ENCODE data around the gene ZNF362.
A peak's percentile ranks its signal among the peaks of the same experiment; 100 is the strongest.
"Not testable (repeated sequence)": the region's sequence is repeated elsewhere in the genome, so short reads cannot be mapped to it uniquely, and the experiment has no call there.

ZNF362 gene

DNA sequence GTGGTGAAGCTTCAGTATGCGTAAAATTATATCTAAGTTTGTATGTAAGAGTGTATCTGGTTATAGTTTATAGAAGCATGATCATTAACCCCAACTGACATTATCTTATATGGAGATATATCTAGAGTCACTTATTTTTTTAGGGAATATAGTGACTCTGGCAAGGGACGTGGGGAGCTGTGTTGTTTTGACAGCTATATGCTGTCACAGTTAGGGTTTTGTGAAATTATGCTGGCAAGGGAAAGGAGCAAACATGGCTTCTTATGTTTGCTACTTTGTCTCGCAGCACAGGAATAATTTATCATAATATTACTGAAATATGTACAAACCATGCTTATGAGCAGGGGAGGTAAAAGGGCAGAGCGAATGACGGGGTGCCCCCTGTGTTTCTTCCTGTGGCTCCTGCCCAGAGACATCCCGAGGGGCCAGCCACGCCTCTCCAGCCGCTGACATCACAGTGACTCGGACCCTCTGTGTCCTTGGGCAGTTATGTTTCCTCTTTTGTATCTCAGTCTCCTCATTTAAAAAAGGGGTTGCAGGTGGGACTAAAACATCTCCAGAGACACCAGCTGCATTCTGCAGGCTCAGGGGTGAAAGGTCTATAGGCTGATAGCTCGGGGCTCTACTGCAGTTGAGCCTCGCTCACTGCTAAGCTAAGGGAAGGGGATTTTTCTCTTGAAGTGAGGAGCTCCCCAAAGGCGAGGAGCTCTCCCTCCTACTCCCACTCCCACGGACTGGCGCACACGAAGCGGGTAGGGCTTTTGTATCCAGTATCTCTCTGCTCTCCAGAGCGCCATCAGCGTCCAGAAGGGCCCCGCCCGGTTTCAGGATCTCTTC is 49.7 kb downstream of the ZNF362 start:
- TF ChIP-seq CTCF (conservative IDR thresholded peaks at IDR 0.05; ENCODE audit: low read depth, low read length), result no peak
- peak overlapping the region; percentile 28 for H3K4me3 ChIP-seq (ENCODE audit: low read depth, low read length)
- DNase-seq (ENCODE audit: low read depth), result no peak

GRCh38 chr1:33306653-33307493 is 50.6 kb downstream of the ZNF362 start:
- DNase-seq (ENCODE audit: low read depth), result no peak
- no peak for TF ChIP-seq CTCF (conservative IDR thresholded peaks at IDR 0.05; ENCODE audit: low read depth, low read length)
- peak overlapping the region; percentile 36 for H3K4me3 ChIP-seq (ENCODE audit: low read depth, low read length)

DNA sequence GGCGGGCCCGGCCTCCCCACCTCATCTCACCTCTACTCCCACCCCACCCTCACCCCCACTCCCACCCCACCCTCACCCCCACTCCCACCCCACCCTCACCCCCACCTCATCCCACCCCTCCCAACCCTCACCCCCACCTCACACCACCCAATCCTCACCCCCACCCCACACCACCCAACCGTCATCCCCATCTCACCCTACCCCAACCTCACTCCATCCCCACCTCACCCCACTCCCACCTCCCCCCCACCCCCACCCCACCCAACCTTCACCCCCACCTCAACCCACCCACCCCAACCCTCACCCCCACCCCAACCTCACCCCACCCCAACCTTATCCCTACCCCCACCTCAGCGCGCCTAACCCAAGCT is 51.2 kb downstream of the ZNF362 start:
- no peak for DNase-seq (ENCODE audit: low read depth)
- no peak overlapping the region for H3K4me3 ChIP-seq (ENCODE audit: low read depth, low read length)
- TF ChIP-seq CTCF (conservative IDR thresholded peaks at IDR 0.05; ENCODE audit: low read depth, low read length), result no peak

- not testable (repeated sequence) for DNase-seq (ENCODE audit: low read depth); H3K4me3 ChIP-seq (ENCODE audit: low read depth, low read length)
Observed at GRCh38 chr1:33309351-33309750, 53.1 kb downstream of the ZNF362 start.

- H3K4me3 ChIP-seq (ENCODE audit: low read depth, low read length), result no peak overlapping the region
- no peak for DNase-seq (ENCODE audit: low read depth)
- TF ChIP-seq CTCF (conservative IDR thresholded peaks at IDR 0.05; ENCODE audit: low read depth, low read length), result no peak
Observed at GRCh38 chr1:33310702-33311101, 54.4 kb downstream of the ZNF362 start.

DNA sequence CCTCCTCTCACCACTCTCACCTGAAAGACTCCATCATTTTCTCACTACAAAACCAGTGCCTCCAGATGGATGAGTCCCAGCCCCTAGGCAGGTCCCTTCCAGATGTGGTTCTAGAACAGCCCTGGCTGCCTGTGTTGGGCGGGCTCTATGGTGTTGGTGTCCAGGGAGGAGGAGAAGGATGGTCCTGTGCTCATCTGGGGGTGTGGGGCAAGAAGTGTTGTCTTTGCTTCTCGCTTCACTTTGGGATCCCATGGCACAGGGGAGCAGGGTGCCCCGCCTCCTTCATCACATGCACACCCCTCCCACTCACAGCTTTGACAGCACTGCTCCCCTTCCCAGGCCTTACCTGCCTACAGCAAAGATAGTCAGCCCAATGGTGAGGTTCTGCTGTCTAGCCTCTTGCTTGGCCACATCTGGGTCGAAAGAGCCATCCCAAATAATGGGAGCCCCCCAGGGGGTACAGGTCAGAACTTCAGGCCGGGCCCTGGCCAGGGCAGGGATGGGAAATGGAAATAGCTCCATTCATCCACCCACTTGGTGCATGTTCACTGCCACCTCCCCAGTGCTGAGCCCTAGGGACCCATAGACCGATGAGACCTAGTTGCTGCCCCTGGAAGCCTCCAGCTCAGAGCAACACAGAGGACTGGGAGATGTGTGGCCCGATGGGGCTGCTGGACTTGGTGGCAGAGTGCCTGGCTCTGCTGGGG is 55.6 kb downstream of the ZNF362 start:
- no peak overlapping the region for H3K4me3 ChIP-seq (ENCODE audit: low read depth, low read length)
- no peak for DNase-seq (ENCODE audit: low read depth)

More for the DNA sequence above, 55.6 kb downstream of the ZNF362 start:
- no peak for TF ChIP-seq CTCF (conservative IDR thresholded peaks at IDR 0.05; ENCODE audit: low read depth, low read length)
